A673 (cell line): Measurements from ENCODE around the gene DOCK8. TPM values are rescaled to one million over a fixed set of nuclear protein-coding genes. Genes with fewer than 3 reads are reported as not detected.

Source experiments
- BruUV-seq: library from RNA; stranded (reverse); fragments of 400-500 nt; replicated peaks from 2 replicates; lab custom pipeline; 2021; lab: Mats Ljungman, UMichigan
- CTCF ChIA-PET: fragments of 300-600 bp; sonication (Branson Sonifier 250); formaldehyde crosslinking; loops from one replicate; lab custom pipeline; 2022; ENCODE audit warnings: antibody characterized with exemption; lab: Charles Lee
- POLR2A ChIA-PET: fragments of 300-600 bp; sonication (Branson Sonifier 250); formaldehyde crosslinking; loops from one replicate; lab custom pipeline; 2022; ENCODE audit warnings: antibody characterized with exemption; ENCODE audit not compliant: low non-redundant PET; lab: Charles Lee
- DNase-seq: peaks from one replicate; pipeline ENCODE4 v3.0.0-alpha.2; 2015; ENCODE audit warnings: low spot score
- H3K27ac ChIP-seq: fragments of 200-600 bp; sonication (generic); 2 replicates; pipeline ENCODE4 v1.5.1; 2016; ENCODE audit warnings: mixed run types, low read depth, mild to moderate bottlenecking, mixed read lengths, antibody characterized with exemption, low read length; ENCODE audit not compliant: poor library complexity, severe bottlenecking
- H3K27me3 ChIP-seq: fragments of 200-600 bp; sonication (generic); replicated peaks from 2 replicates; pipeline ENCODE4 v1.6.1; 2017; ENCODE audit warnings: mixed run types, low read depth, mild to moderate bottlenecking, mixed read lengths, antibody characterized with exemption, low read length; ENCODE audit not compliant: insufficient read depth, poor library complexity
- H3K36me3 ChIP-seq: fragments of 200-600 bp; sonication (generic); 2 replicates; pipeline ENCODE4 v1.6.1; 2016; ENCODE audit warnings: mixed run types, mild to moderate bottlenecking, mixed read lengths, antibody characterized with exemption, low read length; ENCODE audit not compliant: insufficient read depth, poor library complexity, severe bottlenecking
- H3K4me1 ChIP-seq: fragments of 200-600 bp; sonication (generic); 2 replicates; pipeline ENCODE4 v1.6.1; 2017; ENCODE audit warnings: mixed run types, mild to moderate bottlenecking, mixed read lengths, antibody characterized with exemption, low read length; ENCODE audit not compliant: insufficient read depth, poor library complexity, severe bottlenecking
- H3K4me3 ChIP-seq: fragments of 200-600 bp; sonication (generic); 2 replicates; pipeline ENCODE4 v1.5.1; 2016; ENCODE audit warnings: low read depth, mixed run types, mild to moderate bottlenecking, mixed read lengths, low read length; ENCODE audit not compliant: poor library complexity, severe bottlenecking
- H3K9me3 ChIP-seq: fragments of 200-600 bp; sonication (generic); 2 replicates; pipeline ENCODE4 v1.6.1; 2016; ENCODE audit warnings: mixed run types, low read depth, mild to moderate bottlenecking, mixed read lengths, antibody characterized with exemption, low read length; ENCODE audit not compliant: poor library complexity, severe bottlenecking
- CTCF ChIP-seq: fragments of 300-800, 200-600 bp; sonication (generic); conservative IDR thresholded peaks from 2 replicates; pipeline ENCODE4 v1.5.1; 2017; ENCODE audit warnings: low read depth, mild to moderate bottlenecking, antibody characterized with exemption, low read length, moderate library complexity, mixed read lengths
- EZH2 ChIP-seq: fragments of 200-600 bp; sonication (generic); IDR thresholded peaks from 2 replicates; pipeline ENCODE4 v1.6.1; 2017; ENCODE audit warnings: borderline replicate concordance, low read depth, mild to moderate bottlenecking, mixed read lengths, antibody characterized with exemption, low read length; ENCODE audit not compliant: poor library complexity, severe bottlenecking
- intact Hi-C: fragments of 100-400 bp; cut with micrococcal nuclease; formaldehyde crosslinking; loops from one replicate; pipeline ENCODE4 v1.10.0; 2022; ENCODE audit not compliant: unreplicated experiment
- total RNA-seq: library from RNA; stranded (reverse); gene quantifications from 2 replicates; pipeline ENCODE4 v1.2.3, GENCODE V29; 2021

Gene DOCK8
- total RNA-seq, 1 experiment from 2014 or later, result not detected

- H3K9me3 ChIP-seq, result no peaks in the 10 kb centered on the region
- DNase-seq, result no peak
- BruUV-seq, result no TSS peak
- no peaks in the 10 kb centered on the region for H3K36me3 ChIP-seq
- H3K4me1 ChIP-seq, result no peaks in the 10 kb centered on the region
- no peak overlapping the region for H3K27ac ChIP-seq
- no peak for TF ChIP-seq CTCF
- TF ChIP-seq EZH2, result no peak
- H3K4me3 ChIP-seq, result no peak overlapping the region
- CTCF ChIA-PET, result no interaction called here
- POLR2A ChIA-PET, result no interaction called here
- intact Hi-C loops, result no loop called here
- H3K27me3 ChIP-seq, result peaks cover 43% of the 10 kb centered on the region
Measured at GRCh38 chr9:237858-238345, 23.2 kb downstream of the DOCK8 start.

- ChIA-PET POLR2A (no interaction called here), CTCF (no interaction called here)
- no peak for TF ChIP-seq EZH2
- no peak for TF ChIP-seq CTCF
- no peak for DNase-seq
- peaks cover 44% of the 10 kb centered on the region for H3K27me3 ChIP-seq
- H3K27ac ChIP-seq, result no peak overlapping the region
- no peaks in the 10 kb centered on the region for H3K4me1 ChIP-seq
- H3K4me3 ChIP-seq, result no peak overlapping the region
- no peaks in the 10 kb centered on the region for H3K9me3 ChIP-seq
- intact Hi-C loops, result no loop called here
- BruUV-seq, result no TSS peak
- H3K36me3 ChIP-seq, result no peaks in the 10 kb centered on the region
Measured at GRCh38 chr9:242461-243080, 27.9 kb downstream of the DOCK8 start.

GRCh38 chr9:248278-248961 is 33.8 kb downstream of the DOCK8 start:
- BruUV-seq, result no TSS peak
- ChIA-PET CTCF (no interaction called here), POLR2A (no interaction called here)
- Histone ChIP-seq H3K27ac (no peak overlapping the region), H3K36me3 (no peaks in the 10 kb centered on the region), H3K4me1 (no peaks in the 10 kb centered on the region), H3K27me3 (peaks cover 3% of the 10 kb centered on the region), H3K4me3 (no peak overlapping the region), H3K9me3 (no peaks in the 10 kb centered on the region)
- no peak for DNase-seq
- TF ChIP-seq EZH2 (no peak), CTCF (no peak)
- intact Hi-C loops, result no loop called here
